ENCODE data around the gene TRIM71.
"Not testable (repeated sequence)": the region's sequence is repeated elsewhere in the genome, so short reads cannot be mapped to it uniquely, and the experiment has no call there.

Gene TRIM71

GRCh38 chr3:32931273-32931672 lies 113.5 kb downstream of the TRIM71 start:
- not testable (repeated sequence) for H3K18ac ChIP-seq (ENCODE audit: low read depth in 1 of 2, low read length in 2 of 2); H3K79me1 ChIP-seq (replicated peaks; ENCODE audit: low read length, poor library complexity, severe bottlenecking); H3K9me3 ChIP-seq (ENCODE audit: control insufficient read depth, low read length); H2BK120ac ChIP-seq (ENCODE audit: low read depth, low read length); H2AK5ac ChIP-seq (ENCODE audit: low read length, severe bottlenecking); H3K4me2 ChIP-seq (ENCODE audit: low read length, poor library complexity, severe bottlenecking); H3K4me1 ChIP-seq (ENCODE audit: control insufficient read depth, insufficient read depth, low read depth, low read length); H2BK5ac ChIP-seq (ENCODE audit: low read depth, low read length, poor library complexity, severe bottlenecking); H3K27me3 ChIP-seq (ENCODE audit: control insufficient read depth in 1 of 2, insufficient read depth in 1 of 2, low read length in 2 of 2); H3K27ac ChIP-seq (ENCODE audit: low read length, poor library complexity, severe bottlenecking); H4K8ac ChIP-seq (ENCODE audit: low read length); H3K4ac ChIP-seq (ENCODE audit: low read depth in 1 of 2, low read length in 2 of 2); H2BK12ac ChIP-seq (ENCODE audit: low read length in 2 of 2); DNase-seq; H4K91ac ChIP-seq (ENCODE audit: low read length); H3K4me3 ChIP-seq (ENCODE audit: insufficient read depth in 1 of 2, low read depth in 1 of 2, low read length in 2 of 2); H3K36me3 ChIP-seq (ENCODE audit: control insufficient read depth in 1 of 2, insufficient read depth in 2 of 2, low read depth in 1 of 2, low read length in 2 of 2); H3K23ac ChIP-seq (ENCODE audit: low read length in 2 of 2); H3K9ac ChIP-seq (ENCODE audit: low read length); H3K14ac ChIP-seq (ENCODE audit: low read length in 2 of 2); H2BK15ac ChIP-seq (ENCODE audit: low read depth, poor library complexity, severe bottlenecking); H2AFZ ChIP-seq (ENCODE audit: low read depth, low read length)
- WGBS = 75% methylated on average over 2 of the region's 2 CpGs

DNA sequence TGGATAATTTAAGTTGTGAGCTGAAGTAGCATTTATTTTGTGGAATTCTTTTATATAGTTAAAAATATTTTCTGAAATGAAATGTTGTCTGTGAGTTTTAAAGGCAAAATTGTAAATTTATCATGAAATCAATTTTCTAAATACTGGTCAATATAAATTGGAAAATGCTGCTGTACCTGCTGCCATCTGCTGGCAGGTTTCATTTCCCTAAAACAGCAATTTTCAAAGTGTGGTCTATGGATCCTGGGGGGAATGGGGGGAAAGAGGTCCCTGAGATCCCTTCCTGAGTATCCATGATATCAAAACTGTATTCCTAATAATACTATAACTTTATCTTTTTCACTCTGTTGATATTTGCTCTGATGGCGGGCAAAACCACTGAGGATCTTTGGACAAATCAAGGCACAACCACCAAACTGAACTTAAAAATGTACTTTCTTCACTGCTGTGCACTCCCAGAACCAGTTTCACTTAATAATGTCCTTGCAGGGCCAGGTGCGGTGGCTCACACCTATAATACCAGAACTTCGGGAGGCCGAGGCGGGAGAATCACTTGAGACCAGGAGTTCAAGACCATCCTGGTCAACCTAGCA lies 116.4 kb downstream of the TRIM71 start:
- Histone ChIP-seq H2BK12ac (ENCODE audit: low read length in 2 of 2) (no peak overlapping the region), H3K27ac (ENCODE audit: low read length, poor library complexity, severe bottlenecking) (no peak overlapping the region), H2AFZ (ENCODE audit: low read depth, low read length) (no peak overlapping the region), H2BK120ac (ENCODE audit: low read depth, low read length) (no peak overlapping the region), H2BK5ac (ENCODE audit: low read depth, low read length, poor library complexity, severe bottlenecking) (no peak overlapping the region), H3K18ac (ENCODE audit: low read depth in 1 of 2, low read length in 2 of 2) (no peak overlapping the region), H3K4me3 (ENCODE audit: insufficient read depth in 1 of 2, low read depth in 1 of 2, low read length in 2 of 2) (no peak overlapping the region), H3K4ac (ENCODE audit: low read depth in 1 of 2, low read length in 2 of 2) (no peak overlapping the region), H3K9me3 (ENCODE audit: control insufficient read depth, low read length) (no peaks in the 10 kb centered on the region), H3K36me3 (ENCODE audit: control insufficient read depth in 1 of 2, insufficient read depth in 2 of 2, low read depth in 1 of 2, low read length in 2 of 2) (no peaks in the 10 kb centered on the region), H3K79me1 (replicated peaks; ENCODE audit: low read length, poor library complexity, severe bottlenecking) (no peaks in the 10 kb centered on the region), H3K9ac (ENCODE audit: low read length) (no peak overlapping the region), H3K4me2 (ENCODE audit: low read length, poor library complexity, severe bottlenecking) (no peak overlapping the region), H3K14ac (ENCODE audit: low read length in 2 of 2) (no peak overlapping the region), H3K4me1 (ENCODE audit: control insufficient read depth, insufficient read depth, low read depth, low read length) (no peaks in the 10 kb centered on the region), H4K91ac (ENCODE audit: low read length) (no peak overlapping the region), H3K27me3 (ENCODE audit: control insufficient read depth in 1 of 2, insufficient read depth in 1 of 2, low read length in 2 of 2) (peaks cover 0 to 7% of the 10 kb centered on the region in 2 experiments), H3K23ac (ENCODE audit: low read length in 2 of 2) (no peak overlapping the region), H4K8ac (ENCODE audit: low read length) (no peak overlapping the region), H2AK5ac (ENCODE audit: low read length, severe bottlenecking) (no peak overlapping the region), H2BK15ac (ENCODE audit: low read depth, poor library complexity, severe bottlenecking) (no peak overlapping the region)
- DNase-seq = peak; percentile 23
- 38% methylated on average over 2 of the region's 5 CpGs for WGBS

GRCh38 chr3:32937331-32937730 lies 119.5 kb downstream of the TRIM71 start:
- 0% methylated on average over 2 of the region's 2 CpGs for WGBS
- H3K18ac ChIP-seq (ENCODE audit: low read depth in 1 of 2, low read length in 2 of 2) = no peak overlapping the region

DNA sequence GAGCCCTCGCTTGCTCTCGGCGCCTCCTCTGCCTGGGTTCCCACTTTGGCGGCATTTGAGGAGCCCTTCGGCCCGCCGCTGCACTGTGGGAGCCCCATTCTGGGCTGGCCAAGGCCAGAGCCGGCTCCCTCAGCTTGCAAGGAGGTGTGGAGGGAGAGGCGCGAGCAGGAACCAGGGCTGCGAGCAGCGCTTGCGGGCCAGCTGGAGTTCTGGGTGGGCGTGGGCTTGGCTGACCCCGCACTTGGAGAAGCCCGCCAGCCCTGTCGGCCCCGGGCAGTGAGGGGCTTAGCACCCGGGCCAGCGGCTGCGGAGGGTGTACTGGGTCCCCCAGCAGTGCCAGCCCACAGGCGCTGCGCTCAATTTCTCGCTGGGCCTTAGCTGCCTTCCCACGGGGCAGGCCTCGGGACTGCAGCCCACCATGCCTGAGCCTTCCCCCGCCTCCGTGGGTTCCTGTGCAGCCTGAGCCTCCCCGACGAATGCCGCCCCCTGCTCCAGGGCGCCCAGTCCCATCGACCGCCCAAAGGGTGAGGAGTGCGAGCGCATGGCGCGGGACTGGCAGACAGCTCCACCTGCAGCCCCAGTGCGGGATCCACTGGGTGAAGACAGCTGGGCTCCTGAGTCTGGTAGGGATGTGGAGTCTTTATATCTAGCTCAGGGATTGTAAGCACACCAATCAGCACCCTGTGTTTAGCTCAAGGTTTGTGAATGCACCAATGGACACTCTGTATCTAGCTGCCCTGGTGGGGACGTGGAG lies 121.9 kb downstream of the TRIM71 start:
- H2BK15ac ChIP-seq (ENCODE audit: low read depth, poor library complexity, severe bottlenecking); H3K4me2 ChIP-seq (ENCODE audit: low read length, poor library complexity, severe bottlenecking); H3K9ac ChIP-seq (ENCODE audit: low read length); H3K27ac ChIP-seq (ENCODE audit: low read length, poor library complexity, severe bottlenecking); H3K4me3 ChIP-seq (ENCODE audit: insufficient read depth in 1 of 2, low read depth in 1 of 2, low read length in 2 of 2); H3K27me3 ChIP-seq (ENCODE audit: control insufficient read depth in 1 of 2, insufficient read depth in 1 of 2, low read length in 2 of 2); DNase-seq; H3K9me3 ChIP-seq (ENCODE audit: control insufficient read depth, low read length); H4K8ac ChIP-seq (ENCODE audit: low read length); H3K4me1 ChIP-seq (ENCODE audit: control insufficient read depth, insufficient read depth, low read depth, low read length); H2BK12ac ChIP-seq (ENCODE audit: low read length in 2 of 2); H3K14ac ChIP-seq (ENCODE audit: low read length in 2 of 2); H2AFZ ChIP-seq (ENCODE audit: low read depth, low read length); H3K18ac ChIP-seq (ENCODE audit: low read depth in 1 of 2, low read length in 2 of 2); H3K4ac ChIP-seq (ENCODE audit: low read depth in 1 of 2, low read length in 2 of 2); H2BK5ac ChIP-seq (ENCODE audit: low read depth, low read length, poor library complexity, severe bottlenecking); H4K91ac ChIP-seq (ENCODE audit: low read length); H3K36me3 ChIP-seq (ENCODE audit: control insufficient read depth in 1 of 2, insufficient read depth in 2 of 2, low read depth in 1 of 2, low read length in 2 of 2); H2BK120ac ChIP-seq (ENCODE audit: low read depth, low read length); H3K79me1 ChIP-seq (replicated peaks; ENCODE audit: low read length, poor library complexity, severe bottlenecking); H3K23ac ChIP-seq (ENCODE audit: low read length in 2 of 2); H2AK5ac ChIP-seq (ENCODE audit: low read length, severe bottlenecking): not testable (repeated sequence)
- WGBS = 89% methylated on average over 37 of the region's 40 CpGs

More at GRCh38 chr3:32937331-32937730, 119.5 kb downstream of the TRIM71 start:
- H3K4me3 ChIP-seq (ENCODE audit: insufficient read depth in 1 of 2, low read depth in 1 of 2, low read length in 2 of 2) = no peak overlapping the region
- no peaks in the 10 kb centered on the region for H3K79me1 ChIP-seq (replicated peaks; ENCODE audit: low read length, poor library complexity, severe bottlenecking)
- H4K8ac ChIP-seq (ENCODE audit: low read length) = no peak overlapping the region
- no peak overlapping the region for H4K91ac ChIP-seq (ENCODE audit: low read length)
- no peak overlapping the region for H3K23ac ChIP-seq (ENCODE audit: low read length in 2 of 2)
- no peak overlapping the region for H2AK5ac ChIP-seq (ENCODE audit: low read length, severe bottlenecking)
- H2BK120ac ChIP-seq (ENCODE audit: low read depth, low read length) = no peak overlapping the region
- H3K4me1 ChIP-seq (ENCODE audit: control insufficient read depth, insufficient read depth, low read depth, low read length) = no peaks in the 10 kb centered on the region
- H3K27ac ChIP-seq (ENCODE audit: low read length, poor library complexity, severe bottlenecking) = no peak overlapping the region
- peak; percentile 65 for DNase-seq
- no peak overlapping the region for H3K14ac ChIP-seq (ENCODE audit: low read length in 2 of 2)
- H2BK5ac ChIP-seq (ENCODE audit: low read depth, low read length, poor library complexity, severe bottlenecking) = no peak overlapping the region
- H3K4me2 ChIP-seq (ENCODE audit: low read length, poor library complexity, severe bottlenecking) = no peak overlapping the region
- no peaks in the 10 kb centered on the region for H3K36me3 ChIP-seq (ENCODE audit: control insufficient read depth in 1 of 2, insufficient read depth in 2 of 2, low read depth in 1 of 2, low read length in 2 of 2)
- H2AFZ ChIP-seq (ENCODE audit: low read depth, low read length) = no peak overlapping the region
- no peak overlapping the region for H3K4ac ChIP-seq (ENCODE audit: low read depth in 1 of 2, low read length in 2 of 2)
- H3K27me3 ChIP-seq (ENCODE audit: control insufficient read depth in 1 of 2, insufficient read depth in 1 of 2, low read length in 2 of 2) = peaks cover 0 to 7% of the 10 kb centered on the region in 2 experiments
- no peak overlapping the region for H3K9ac ChIP-seq (ENCODE audit: low read length)
- H2BK12ac ChIP-seq (ENCODE audit: low read length in 2 of 2) = no peak overlapping the region
- no peaks in the 10 kb centered on the region for H3K9me3 ChIP-seq (ENCODE audit: control insufficient read depth, low read length)
- H2BK15ac ChIP-seq (ENCODE audit: low read depth, poor library complexity, severe bottlenecking) = no peak overlapping the region
